Activated CD8-positive, alpha-beta memory T cell treated with anti-CD3 and anti-CD28 coated beads for 4 hours (primary cell): ENCODE data around the gene ATOH8.

Source experiments
- DNase-seq, 2 donors: peaks; one replicate each; pipeline ENCODE4 v3.0.0-alpha.2; 2020; ENCODE audit warnings: low read depth in 2 of 2

ATOH8 gene

GRCh38 chr2:85736456-85737355 lies 17.1 kb upstream of the ATOH8 start:
- DNase-seq = no peak

GRCh38 chr2:85737481-85737880 lies 16.3 kb upstream of the ATOH8 start:
- DNase-seq = no peak

GRCh38 chr2:85737961-85738360 lies 15.8 kb upstream of the ATOH8 start:
- DNase-seq = no peak

GRCh38 chr2:85740193-85740592 lies 13.6 kb upstream of the ATOH8 start:
- no peak for DNase-seq

- DNase-seq = no peak
These were observed 12.5 kb upstream of the ATOH8 start for GRCh38 chr2:85741211-85741832.

GRCh38 chr2:85741833-85742455 lies 11.8 kb upstream of the ATOH8 start:
- no peak for DNase-seq

GRCh38 chr2:85743304-85743978 lies 10.3 kb upstream of the ATOH8 start:
- no peak for DNase-seq

- DNase-seq = no peak
These were observed 9.7 kb upstream of the ATOH8 start for GRCh38 chr2:85744055-85744454.

- no peak for DNase-seq
These were observed 8.8 kb upstream of the ATOH8 start for GRCh38 chr2:85744741-85745601.

GRCh38 chr2:85745619-85746018 lies 8.2 kb upstream of the ATOH8 start:
- DNase-seq = no peak

GRCh38 chr2:85746321-85747004 lies 7.3 kb upstream of the ATOH8 start:
- no peak for DNase-seq

GRCh38 chr2:85747441-85747840 lies 6.3 kb upstream of the ATOH8 start:
- DNase-seq = no peak

GRCh38 chr2:85748039-85748734 lies 5.6 kb upstream of the ATOH8 start:
- no peak for DNase-seq

GRCh38 chr2:85748985-85749875 lies 4.6 kb upstream of the ATOH8 start:
- no peak for DNase-seq

- peak in 1 of 2 donors; percentile 20 for DNase-seq
These were observed 2.9 kb upstream of the ATOH8 start for GRCh38 chr2:85750587-85751575.

- DNase-seq = no peak
These were observed 2.2 kb upstream of the ATOH8 start for GRCh38 chr2:85751627-85752026.

GRCh38 chr2:85753035-85753524 lies 711 bp upstream of the ATOH8 start:
- DNase-seq = no peak
